Panc1 (cell line): ENCODE results near the gene CELF2.

ENCODE experiments used
- POLR2AphosphoS5 ChIP-seq: IDR thresholded peaks from 2 replicates; pipeline ENCODE4 v1.6.1; 2012; ENCODE audit warnings: mild to moderate bottlenecking, low read depth, low read length, moderate library complexity
- SIN3A ChIP-seq: IDR thresholded peaks from 2 replicates; pipeline ENCODE4 v1.6.1; 2012; ENCODE audit warnings: low read depth, mild to moderate bottlenecking, low read length, moderate library complexity, borderline replicate concordance; ENCODE audit not compliant: insufficient read depth
- TCF7L2 ChIP-seq: IDR thresholded peaks from 2 replicates; pipeline ENCODE4 v1.6.1; 2011; ENCODE audit warnings: mild to moderate bottlenecking, low read depth, low read length, inconsistent platforms
- TF ChIP-seq, protein P1 (sequence below): fragments of 450-650 bp; IDR thresholded peaks from 2 replicates; pipeline ENCODE4 v1.5.1; 2017; ENCODE audit warnings: mild to moderate bottlenecking

DNA sequence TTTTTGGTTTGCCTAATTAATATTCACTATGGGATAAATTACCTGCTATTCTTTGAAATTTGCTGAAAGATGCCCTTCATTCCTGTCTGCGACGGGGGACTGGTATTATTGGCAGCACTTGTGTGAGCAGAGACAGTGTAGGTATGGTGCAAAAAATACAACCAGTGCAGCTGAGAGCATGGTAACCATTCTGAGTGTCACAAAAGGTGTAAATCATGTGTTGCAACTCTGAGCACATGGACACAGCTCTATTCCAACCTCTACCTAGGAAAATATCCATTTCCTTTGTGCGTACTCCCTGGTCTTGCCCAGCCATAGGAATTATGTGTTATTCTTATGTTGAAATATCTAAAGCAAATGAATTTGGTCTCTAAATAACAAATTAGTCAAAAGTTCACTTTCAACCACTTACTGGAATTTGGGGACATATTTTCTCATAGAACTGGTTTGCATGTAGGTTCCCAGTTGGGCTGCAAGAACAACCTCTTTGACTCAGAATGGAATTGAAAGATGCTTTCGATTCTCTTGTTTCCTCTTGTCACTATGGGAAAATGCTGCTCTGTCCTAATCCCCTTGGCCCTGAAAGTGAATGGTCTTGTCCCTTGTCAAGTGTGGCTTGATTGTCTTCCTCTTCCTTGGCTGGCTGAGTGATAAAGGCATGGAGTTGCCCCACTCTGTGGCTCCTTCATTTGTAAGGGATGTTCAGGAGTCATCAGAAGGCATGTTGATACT is 57.0 kb downstream of the CELF2 start:
- TF ChIP-seq, protein P1, sequence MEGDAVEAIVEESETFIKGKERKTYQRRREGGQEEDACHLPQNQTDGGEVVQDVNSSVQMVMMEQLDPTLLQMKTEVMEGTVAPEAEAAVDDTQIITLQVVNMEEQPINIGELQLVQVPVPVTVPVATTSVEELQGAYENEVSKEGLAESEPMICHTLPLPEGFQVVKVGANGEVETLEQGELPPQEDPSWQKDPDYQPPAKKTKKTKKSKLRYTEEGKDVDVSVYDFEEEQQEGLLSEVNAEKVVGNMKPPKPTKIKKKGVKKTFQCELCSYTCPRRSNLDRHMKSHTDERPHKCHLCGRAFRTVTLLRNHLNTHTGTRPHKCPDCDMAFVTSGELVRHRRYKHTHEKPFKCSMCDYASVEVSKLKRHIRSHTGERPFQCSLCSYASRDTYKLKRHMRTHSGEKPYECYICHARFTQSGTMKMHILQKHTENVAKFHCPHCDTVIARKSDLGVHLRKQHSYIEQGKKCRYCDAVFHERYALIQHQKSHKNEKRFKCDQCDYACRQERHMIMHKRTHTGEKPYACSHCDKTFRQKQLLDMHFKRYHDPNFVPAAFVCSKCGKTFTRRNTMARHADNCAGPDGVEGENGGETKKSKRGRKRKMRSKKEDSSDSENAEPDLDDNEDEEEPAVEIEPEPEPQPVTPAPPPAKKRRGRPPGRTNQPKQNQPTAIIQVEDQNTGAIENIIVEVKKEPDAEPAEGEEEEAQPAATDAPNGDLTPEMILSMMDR = no peak
- TF ChIP-seq POLR2AphosphoS5 = no peak
- no peak for TF ChIP-seq SIN3A
- TF ChIP-seq TCF7L2 = no peak
